Mesenchymal stem cell (in vitro differentiated cells and primary cell): ENCODE results near the gene KAT6B.

ENCODE experiments used
- DNase-seq: peaks from one replicate; pipeline ENCODE4 v3.0.0-alpha.2; 2013
- H2AFZ ChIP-seq: one replicate; pipeline ENCODE4 v1.6.1; 2013; ENCODE audit warnings: low read depth, mild to moderate bottlenecking, control low read depth, inconsistent platforms, low read length, moderate library complexity
- H2AK5ac ChIP-seq: 2 replicates; pipeline ENCODE4 v1.6.1; 2013; ENCODE audit warnings: low read length, moderate library complexity, mild to moderate bottlenecking, inconsistent platforms; ENCODE audit not compliant: severe bottlenecking
- H2BK120ac ChIP-seq: one replicate; pipeline ENCODE4 v1.6.1; 2013; ENCODE audit warnings: low read depth, mild to moderate bottlenecking, inconsistent platforms, low read length, moderate library complexity
- H2BK12ac ChIP-seq, 2 experiments: one replicate each; pipeline ENCODE4 v1.6.1; 2013; ENCODE audit warnings: inconsistent platforms in 2 of 2, low read length in 2 of 2, mild to moderate bottlenecking in 2 of 2, moderate library complexity in 2 of 2, control low read depth in 1 of 2
- H2BK15ac ChIP-seq: one replicate; pipeline ENCODE4 v1.6.1; 2013; ENCODE audit warnings: mild to moderate bottlenecking, low read depth, inconsistent platforms; ENCODE audit not compliant: poor library complexity, severe bottlenecking
- H2BK5ac ChIP-seq: 2 replicates; pipeline ENCODE4 v1.6.1; 2013; ENCODE audit warnings: low read depth, mild to moderate bottlenecking, low read length, control low read depth, inconsistent platforms; ENCODE audit not compliant: poor library complexity, severe bottlenecking
- H3K14ac ChIP-seq, 2 experiments: one replicate each; pipeline ENCODE4 v1.6.1; 2013; ENCODE audit warnings: inconsistent platforms in 2 of 2, low read length in 2 of 2, control low read depth in 1 of 2, mild to moderate bottlenecking in 1 of 2, moderate library complexity in 1 of 2
- H3K18ac ChIP-seq, 2 experiments: one replicate each; pipeline ENCODE4 v1.6.1; 2013; ENCODE audit warnings: inconsistent platforms in 2 of 2, low read length in 2 of 2, control low read depth in 1 of 2, low read depth in 1 of 2, mild to moderate bottlenecking in 1 of 2
- H3K23ac ChIP-seq, 2 experiments: one replicate each; pipeline ENCODE4 v1.6.1; 2013; ENCODE audit warnings: inconsistent platforms in 2 of 2, low read length in 2 of 2, mild to moderate bottlenecking in 2 of 2, moderate library complexity in 2 of 2, control low read depth in 1 of 2
- H3K27ac ChIP-seq: 2 replicates; pipeline ENCODE4 v1.5.1; 2013; ENCODE audit warnings: mild to moderate bottlenecking, moderate library complexity, low read length, control low read depth, inconsistent platforms; ENCODE audit not compliant: poor library complexity, severe bottlenecking
- H3K27me3 ChIP-seq, 2 experiments: 2 replicates each; pipeline versions ENCODE4 v1.6.1 to v1.7.0; 2013; ENCODE audit warnings: low read length in 2 of 2, mild to moderate bottlenecking in 2 of 2, moderate library complexity in 2 of 2, control low read depth in 1 of 2, inconsistent platforms in 1 of 2; ENCODE audit not compliant: control insufficient read depth in 1 of 2, insufficient read depth in 1 of 2
- H3K36me3 ChIP-seq, 2 experiments: 2 replicates each; pipeline versions ENCODE4 v1.6.1 to v1.7.0; 2013; ENCODE audit warnings: low read length in 2 of 2, control low read depth in 1 of 2, inconsistent platforms in 1 of 2, low read depth in 1 of 2, mild to moderate bottlenecking in 1 of 2; ENCODE audit not compliant: insufficient read depth in 2 of 2, control insufficient read depth in 1 of 2
- H3K4ac ChIP-seq, 2 experiments: one replicate each; pipeline ENCODE4 v1.6.1; 2013; ENCODE audit warnings: inconsistent platforms in 2 of 2, low read length in 2 of 2, mild to moderate bottlenecking in 2 of 2, moderate library complexity in 2 of 2, control low read depth in 1 of 2, low read depth in 1 of 2
- H3K4me1 ChIP-seq: 2 replicates; pipeline ENCODE4 v1.6.1; 2013; ENCODE audit warnings: low read depth, low read length, control low read depth; ENCODE audit not compliant: control insufficient read depth, insufficient read depth
- H3K4me2 ChIP-seq: 2 replicates; pipeline ENCODE4 v1.6.1; 2013; ENCODE audit warnings: low read length, mild to moderate bottlenecking, inconsistent platforms; ENCODE audit not compliant: poor library complexity, severe bottlenecking
- H3K4me3 ChIP-seq, 2 experiments: 2 replicates each; pipeline versions ENCODE4 v1.5.1 to v1.7.0; 2013; ENCODE audit warnings: low read length in 2 of 2, mild to moderate bottlenecking in 2 of 2, control low read depth in 1 of 2, low read depth in 1 of 2; ENCODE audit not compliant: insufficient read depth in 1 of 2
- H3K79me1 ChIP-seq: replicated peaks from 2 replicates; pipeline ENCODE4 v1.6.1; 2013; ENCODE audit warnings: mild to moderate bottlenecking, control low read depth, low read length, inconsistent platforms; ENCODE audit not compliant: poor library complexity, severe bottlenecking
- H3K9ac ChIP-seq: 2 replicates; pipeline ENCODE4 v1.7.0; 2013; ENCODE audit warnings: mild to moderate bottlenecking, low read length, moderate library complexity
- H3K9me3 ChIP-seq: 2 replicates; pipeline ENCODE4 v1.7.0; 2013; ENCODE audit warnings: mild to moderate bottlenecking, low read length; ENCODE audit not compliant: control insufficient read depth
- H4K8ac ChIP-seq: one replicate; pipeline ENCODE4 v1.6.1; 2013; ENCODE audit warnings: inconsistent platforms, mild to moderate bottlenecking, low read length, moderate library complexity
- H4K91ac ChIP-seq: one replicate; pipeline ENCODE4 v1.6.1; 2013; ENCODE audit warnings: mild to moderate bottlenecking, low read length, inconsistent platforms
- WGBS: methylation state at CpG from one replicate; pipeline ENCODE4 v1.1.7; 2013; ENCODE audit warnings: mixed read lengths; 5-methylcytosine and 5-hydroxymethylcytosine counted together

The KAT6B gene

DNA sequence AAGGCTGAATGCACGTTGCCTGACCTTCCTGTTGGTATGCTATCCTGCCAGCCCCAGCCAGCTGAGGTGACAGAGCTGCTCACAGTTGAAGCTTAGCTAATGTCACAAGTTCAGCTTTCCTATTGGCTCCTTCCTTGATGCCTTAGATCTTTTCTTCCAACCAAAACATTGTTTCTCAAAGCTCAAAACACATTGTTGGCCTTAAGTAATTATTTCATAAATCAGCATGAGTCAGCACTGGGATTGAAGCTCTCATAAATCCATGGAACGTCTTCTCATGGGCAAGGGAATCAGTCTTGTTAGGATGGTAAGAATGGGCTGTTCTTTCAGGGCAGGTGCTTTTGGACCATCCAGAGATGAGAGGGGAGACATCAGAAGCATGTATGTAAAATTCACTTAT, 157.0 kb downstream of the KAT6B start:
- no peak overlapping the region for H3K27ac ChIP-seq
- no peak overlapping the region for H4K8ac ChIP-seq
- no peak overlapping the region for H2BK5ac ChIP-seq
- no peak overlapping the region for H2BK12ac ChIP-seq
- H3K36me3 ChIP-seq, result peaks cover 6 to 74% of the 10 kb centered on the region in 2 experiments
- H4K91ac ChIP-seq, result no peak overlapping the region
- H3K9me3 ChIP-seq, result no peaks in the 10 kb centered on the region
- no peak overlapping the region for H2BK15ac ChIP-seq
- H2AK5ac ChIP-seq, result no peak overlapping the region
- no peaks in the 10 kb centered on the region for H3K27me3 ChIP-seq
- H3K14ac ChIP-seq, result no peak overlapping the region
- no peak overlapping the region for H3K9ac ChIP-seq
- no peak for DNase-seq
- WGBS, result 94% methylated on average over 2 of the region's 2 CpGs
- H3K23ac ChIP-seq, result no peak overlapping the region
- H2AFZ ChIP-seq, result no peak overlapping the region
- H3K4me2 ChIP-seq, result no peak overlapping the region
- no peaks in the 10 kb centered on the region for H3K4me1 ChIP-seq
- H3K4me3 ChIP-seq, result no peak overlapping the region
- H3K79me1 ChIP-seq, result no peaks in the 10 kb centered on the region
- no peak overlapping the region for H3K18ac ChIP-seq
- H2BK120ac ChIP-seq, result no peak overlapping the region
- H3K4ac ChIP-seq, result no peak overlapping the region

DNA sequence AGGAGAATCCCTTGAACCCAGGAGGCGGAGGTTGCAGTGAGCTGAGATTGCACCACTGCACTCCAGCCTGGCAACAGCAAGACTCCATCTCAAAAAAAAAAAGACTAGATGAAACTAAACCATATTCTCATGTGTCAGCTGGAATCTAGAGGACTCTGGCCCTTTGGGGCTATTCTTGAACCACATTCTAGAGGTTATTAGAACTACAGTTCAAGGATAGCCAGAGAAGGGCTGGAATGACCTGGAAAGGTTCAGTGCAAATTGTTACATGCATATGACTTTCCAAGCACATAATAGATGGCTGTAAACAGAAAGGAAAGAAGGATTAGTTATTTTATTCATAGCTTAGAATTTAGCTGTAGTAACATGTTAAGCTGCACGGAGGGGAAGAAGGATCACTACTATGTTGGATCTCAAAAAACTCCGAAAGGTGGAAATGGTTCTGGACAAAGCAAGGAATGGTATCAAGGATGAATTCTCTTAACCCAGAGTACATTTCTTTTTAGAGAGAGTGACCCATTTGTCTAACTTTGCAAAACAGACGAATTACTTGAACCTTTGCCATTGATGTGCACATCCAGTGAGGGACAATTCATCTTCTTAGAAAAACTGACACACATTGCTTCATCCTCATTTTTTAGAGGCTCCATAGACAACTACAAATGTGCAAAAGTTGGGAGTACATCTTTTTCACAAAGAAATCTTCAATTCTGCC, 161.1 kb downstream of the KAT6B start:
- no peak overlapping the region for H3K4ac ChIP-seq
- no peak overlapping the region for H2BK15ac ChIP-seq
- WGBS, result 98% methylated on average over 4 of the region's 4 CpGs
- H3K27ac ChIP-seq, result no peak overlapping the region
- peak overlapping the region; percentile 26 for H3K9ac ChIP-seq
- H2BK120ac ChIP-seq, result no peak overlapping the region
- H2AK5ac ChIP-seq, result no peak overlapping the region
- no peak for DNase-seq
- H3K4me3 ChIP-seq, result no peak overlapping the region
- H3K79me1 ChIP-seq, result no peaks in the 10 kb centered on the region
- no peak overlapping the region for H3K14ac ChIP-seq
- H3K4me1 ChIP-seq, result no peaks in the 10 kb centered on the region
- no peaks in the 10 kb centered on the region for H3K9me3 ChIP-seq
- no peak overlapping the region for H3K23ac ChIP-seq
- H3K4me2 ChIP-seq, result no peak overlapping the region
- no peak overlapping the region for H2BK5ac ChIP-seq
- no peaks in the 10 kb centered on the region for H3K27me3 ChIP-seq
- H4K8ac ChIP-seq, result no peak overlapping the region
- H3K36me3 ChIP-seq, result peaks cover 3 to 62% of the 10 kb centered on the region in 2 experiments
- no peak overlapping the region for H2BK12ac ChIP-seq
- H4K91ac ChIP-seq, result no peak overlapping the region
- no peak overlapping the region for H2AFZ ChIP-seq
- H3K18ac ChIP-seq, result no peak overlapping the region

DNA sequence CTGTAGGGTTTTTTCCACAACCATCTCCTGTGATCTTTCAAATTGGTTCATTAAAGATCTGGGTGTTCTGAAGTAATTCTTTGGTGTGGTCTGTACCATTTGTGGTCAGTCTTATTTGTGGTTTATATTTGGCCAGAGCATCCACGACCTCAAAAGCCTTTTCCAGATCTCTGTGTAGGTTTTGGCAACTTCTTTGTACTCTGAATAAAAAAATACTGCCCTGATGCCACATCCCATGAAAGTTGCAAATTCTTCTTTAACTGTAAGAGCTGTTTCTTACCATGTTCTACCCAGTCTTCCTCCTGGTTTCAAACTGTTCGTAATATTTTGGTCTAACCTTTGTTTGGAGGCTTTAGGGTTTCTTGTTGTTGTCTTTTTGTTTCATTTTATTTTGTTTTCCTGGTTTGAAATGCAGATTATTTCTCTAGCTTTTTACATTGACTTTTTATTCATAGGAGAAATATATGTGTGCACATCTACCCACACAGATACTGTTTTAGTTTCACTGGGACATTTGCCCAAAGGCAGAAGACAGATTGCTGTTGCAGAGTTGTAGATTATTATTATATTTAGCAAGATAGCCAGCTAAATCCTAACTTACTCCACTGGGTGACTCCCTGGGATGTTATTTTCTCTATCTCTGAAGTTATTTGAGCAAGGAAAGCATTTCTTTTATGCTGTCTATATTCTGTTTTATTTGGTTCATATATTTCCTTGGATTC, 161.8 kb downstream of the KAT6B start:
- Histone ChIP-seq H3K4ac (no peak overlapping the region), H3K9ac (peak overlapping the region; percentile 26), H4K91ac (no peak overlapping the region), H3K27ac (no peak overlapping the region), H2AFZ (no peak overlapping the region), H3K9me3 (no peaks in the 10 kb centered on the region), H3K4me1 (no peaks in the 10 kb centered on the region), H2AK5ac (no peak overlapping the region), H3K4me3 (no peak overlapping the region), H3K23ac (no peak overlapping the region), H3K36me3 (peaks cover 4 to 62% of the 10 kb centered on the region in 2 experiments), H2BK5ac (no peak overlapping the region), H3K18ac (no peak overlapping the region), H4K8ac (no peak overlapping the region), H2BK120ac (no peak overlapping the region), H2BK15ac (no peak overlapping the region), H3K4me2 (no peak overlapping the region), H2BK12ac (no peak overlapping the region), H3K14ac (no peak overlapping the region), H3K27me3 (no peaks in the 10 kb centered on the region), H3K79me1 (peaks cover 2% of the 10 kb centered on the region)
- WGBS, result no CpG with 5 or more reads among the region's 2 CpGs
- DNase-seq, result no peak

DNA sequence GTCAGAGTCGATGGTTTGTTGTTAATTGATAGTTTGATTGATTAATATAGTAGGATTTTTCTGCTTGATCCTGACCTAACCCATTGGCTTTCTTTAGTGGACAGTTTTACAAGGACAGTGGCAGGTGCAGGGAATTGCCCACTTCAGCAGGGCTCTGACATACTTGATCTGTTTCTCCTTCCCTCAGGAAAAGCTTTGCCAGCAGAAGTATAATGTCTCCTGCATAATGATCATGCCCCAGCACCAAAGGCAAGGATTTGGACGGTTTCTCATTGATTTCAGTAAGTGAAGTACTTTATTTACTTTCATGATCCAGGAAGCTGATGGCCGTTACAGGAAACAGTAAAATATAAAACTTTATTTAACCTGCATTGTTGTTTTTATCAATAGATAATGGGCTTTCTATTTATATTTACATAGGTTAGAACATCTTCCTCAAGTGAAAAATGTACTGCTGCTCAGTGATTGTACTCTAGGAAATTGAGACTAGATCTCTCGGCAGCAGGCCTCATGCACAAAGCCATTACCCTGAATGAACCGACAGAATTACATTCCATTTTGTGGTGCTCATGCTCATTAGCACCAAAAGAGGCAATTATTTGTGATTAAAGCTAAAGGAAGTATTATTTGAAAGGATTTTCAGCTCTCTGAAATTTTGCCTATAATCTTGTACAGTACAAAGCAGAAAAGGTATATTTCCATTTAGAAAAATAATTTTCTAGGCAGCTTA, 162.6 kb downstream of the KAT6B start:
- Histone ChIP-seq H3K14ac (no peak overlapping the region), H3K4ac (no peak overlapping the region), H2BK5ac (no peak overlapping the region), H2AFZ (no peak overlapping the region), H2AK5ac (no peak overlapping the region), H3K27me3 (no peaks in the 10 kb centered on the region), H3K18ac (no peak overlapping the region), H3K36me3 (peaks cover 3 to 62% of the 10 kb centered on the region in 2 experiments), H3K27ac (no peak overlapping the region), H3K9me3 (no peaks in the 10 kb centered on the region), H3K9ac (no peak overlapping the region), H3K4me2 (no peak overlapping the region), H4K91ac (no peak overlapping the region), H3K4me1 (no peaks in the 10 kb centered on the region), H3K23ac (no peak overlapping the region), H2BK120ac (no peak overlapping the region), H3K79me1 (peaks cover 2% of the 10 kb centered on the region), H2BK12ac (no peak overlapping the region), H2BK15ac (no peak overlapping the region), H4K8ac (no peak overlapping the region), H3K4me3 (no peak overlapping the region)
- whole genome bisulfite sequencing, result 94% methylated on average over 3 of the region's 5 CpGs
- DNase-seq, result no peak
